ENCODE results near the gene HTR1A. TPM values are rescaled to one million over a fixed set of nuclear protein-coding genes. Genes with fewer than 3 reads are reported as not detected.

The HTR1A gene
- total RNA-seq, 1 experiment from 2014 or later: not detected

- Histone ChIP-seq H3K27ac (ENCODE audit: low read depth, low read length, poor library complexity, severe bottlenecking) (no peak overlapping the region), H3K27me3 (replicated peaks; ENCODE audit: insufficient read depth, low read depth, low read length, poor library complexity) (peaks cover 47% of the 10 kb centered on the region), H3K4me1 (ENCODE audit: insufficient read depth, low read length, poor library complexity, severe bottlenecking) (no peaks in the 10 kb centered on the region), H3K4me3 (ENCODE audit: low read depth, low read length, poor library complexity, severe bottlenecking) (no peak overlapping the region), H3K9me3 (ENCODE audit: low read depth, low read length, poor library complexity, severe bottlenecking) (no peaks in the 10 kb centered on the region), H3K36me3 (ENCODE audit: insufficient read depth, low read length, poor library complexity, severe bottlenecking) (no peaks in the 10 kb centered on the region)
- DNase-seq (ENCODE audit: low spot score): peak; percentile 78
- intact Hi-C loops (cut with micrococcal nuclease; ENCODE audit: unreplicated experiment): loop anchor here (1.0 to 10.0 kb wide), 5 partner anchors 482 to 1518 kb away; no protein-coding TSS in a partner anchor
- CTCF ChIA-PET: no interaction called here
- POLR2A ChIA-PET (ENCODE audit: low non-redundant PET): no interaction called here
- TF ChIP-seq EZH2 (IDR thresholded peaks at IDR 0.05; ENCODE audit: borderline replicate concordance, low read depth, low read length, poor library complexity, severe bottlenecking) (no peak), CTCF (conservative IDR thresholded peaks at IDR 0.05; ENCODE audit: low read depth, low read length) (peak; percentile 85)
- BruUV-seq (replicated peaks): no TSS peak
These were observed 963 bp upstream of the HTR1A start for GRCh38 chr5:63963080-63963735.

- Histone ChIP-seq H3K4me1 (ENCODE audit: insufficient read depth, low read length, poor library complexity, severe bottlenecking) (no peaks in the 10 kb centered on the region), H3K9me3 (ENCODE audit: low read depth, low read length, poor library complexity, severe bottlenecking) (no peaks in the 10 kb centered on the region), H3K27ac (ENCODE audit: low read depth, low read length, poor library complexity, severe bottlenecking) (no peak overlapping the region), H3K36me3 (ENCODE audit: insufficient read depth, low read length, poor library complexity, severe bottlenecking) (no peaks in the 10 kb centered on the region), H3K27me3 (replicated peaks; ENCODE audit: insufficient read depth, low read depth, low read length, poor library complexity) (peaks cover 55% of the 10 kb centered on the region), H3K4me3 (ENCODE audit: low read depth, low read length, poor library complexity, severe bottlenecking) (no peak overlapping the region)
- POLR2A ChIA-PET (ENCODE audit: low non-redundant PET): no interaction called here
- TF ChIP-seq CTCF (conservative IDR thresholded peaks at IDR 0.05; ENCODE audit: low read depth, low read length) (no peak), EZH2 (IDR thresholded peaks at IDR 0.05; ENCODE audit: borderline replicate concordance, low read depth, low read length, poor library complexity, severe bottlenecking) (no peak)
- no TSS peak for BruUV-seq (replicated peaks)
- intact Hi-C loops (cut with micrococcal nuclease; ENCODE audit: unreplicated experiment): loop anchor here (2.0 to 10.0 kb wide), 4 partner anchors 483 to 1517 kb away; no protein-coding TSS in a partner anchor
- CTCF ChIA-PET: no interaction called here
- DNase-seq (ENCODE audit: low spot score): no peak
These were observed 565 bp downstream of the HTR1A start for GRCh38 chr5:63961598-63962161.

GRCh38 chr5:63961125-63961597 is 1.1 kb downstream of the HTR1A start:
- peaks cover 55% of the 10 kb centered on the region for H3K27me3 ChIP-seq (replicated peaks; ENCODE audit: insufficient read depth, low read depth, low read length, poor library complexity)
- H3K27ac ChIP-seq (ENCODE audit: low read depth, low read length, poor library complexity, severe bottlenecking): no peak overlapping the region
- intact Hi-C loops (cut with micrococcal nuclease; ENCODE audit: unreplicated experiment): loop anchor here (10.0 kb wide), 3 partner anchors 484 to 1516 kb away; no protein-coding TSS in a partner anchor
- no peak overlapping the region for H3K4me3 ChIP-seq (ENCODE audit: low read depth, low read length, poor library complexity, severe bottlenecking)
- no peak for DNase-seq (ENCODE audit: low spot score)
- POLR2A ChIA-PET (ENCODE audit: low non-redundant PET): no interaction called here
- TF ChIP-seq EZH2 (IDR thresholded peaks at IDR 0.05; ENCODE audit: borderline replicate concordance, low read depth, low read length, poor library complexity, severe bottlenecking): no peak
- TF ChIP-seq CTCF (conservative IDR thresholded peaks at IDR 0.05; ENCODE audit: low read depth, low read length): no peak
- CTCF ChIA-PET: no interaction called here
- BruUV-seq (replicated peaks): no TSS peak
- H3K4me1 ChIP-seq (ENCODE audit: insufficient read depth, low read length, poor library complexity, severe bottlenecking): no peaks in the 10 kb centered on the region
- no peaks in the 10 kb centered on the region for H3K9me3 ChIP-seq (ENCODE audit: low read depth, low read length, poor library complexity, severe bottlenecking)
- H3K36me3 ChIP-seq (ENCODE audit: insufficient read depth, low read length, poor library complexity, severe bottlenecking): no peaks in the 10 kb centered on the region

All from A673 (cell line).